Measurements from ENCODE around the gene PTPN20.

The PTPN20 gene

DNA sequence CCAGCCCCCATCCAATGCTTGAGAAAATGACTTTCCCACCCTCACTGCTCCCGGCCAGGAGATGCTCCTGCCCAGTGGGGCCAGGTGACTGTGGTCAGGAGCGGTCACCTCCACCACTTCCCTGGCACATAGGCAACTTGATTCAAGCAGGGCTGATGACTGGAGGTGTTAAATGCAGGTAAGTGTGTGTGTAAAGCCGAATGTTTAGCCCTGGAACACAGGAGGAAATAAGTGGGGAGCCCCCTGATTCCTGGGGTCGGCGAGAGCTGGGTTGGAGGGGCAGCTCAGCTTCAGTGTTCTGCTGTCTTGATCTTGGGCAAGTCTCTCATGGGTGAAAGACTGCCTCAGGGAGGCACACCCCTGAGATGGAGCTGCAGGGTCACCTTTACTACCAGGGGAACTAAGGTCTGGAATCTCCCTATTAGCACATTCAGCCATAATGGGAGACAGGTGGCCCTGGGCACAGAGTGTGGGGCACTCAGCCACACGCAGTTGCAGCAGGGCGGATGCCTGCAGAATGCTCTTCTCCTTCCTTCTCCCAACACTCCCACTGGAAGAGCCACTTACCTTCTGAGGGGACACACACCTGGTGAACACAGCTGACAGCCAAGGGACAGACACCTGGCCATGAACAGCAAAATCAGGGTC is 124.1 kb downstream of the PTPN20 start:
- no peak overlapping the region for H3K4me2 ChIP-seq (ENCODE audit: insufficient read depth, low read length)
- H3K9me3 ChIP-seq (ENCODE audit: insufficient read depth, low read length, severe bottlenecking) = no peaks in the 10 kb centered on the region
- no peak overlapping the region for H2AFZ ChIP-seq (ENCODE audit: low read depth, low read length)
- no peak for DNase-seq
- H3K4me1 ChIP-seq (ENCODE audit: insufficient read depth, low read length) = no peaks in the 10 kb centered on the region
- H3K79me2 ChIP-seq (ENCODE audit: insufficient read depth, low read length) = no peaks in the 10 kb centered on the region
- peaks cover 8% of the 10 kb centered on the region for H3K27me3 ChIP-seq (ENCODE audit: insufficient read depth, low read length, poor library complexity)
- ATAC-seq (ENCODE audit: insufficient read depth, low read depth) = no peak
- H3K9ac ChIP-seq (ENCODE audit: low read depth, low read length) = no peak overlapping the region
- no peak overlapping the region for H3K4me3 ChIP-seq (ENCODE audit: low read depth in 1 of 2, low read length in 2 of 2)
- no peak overlapping the region for H3K27ac ChIP-seq (ENCODE audit: low read length)
- H4K20me1 ChIP-seq (ENCODE audit: insufficient read depth, low read length) = no peaks in the 10 kb centered on the region
- no peaks in the 10 kb centered on the region for H3K36me3 ChIP-seq (ENCODE audit: insufficient read depth, low read length)
- TF ChIP-seq, protein P1, sequence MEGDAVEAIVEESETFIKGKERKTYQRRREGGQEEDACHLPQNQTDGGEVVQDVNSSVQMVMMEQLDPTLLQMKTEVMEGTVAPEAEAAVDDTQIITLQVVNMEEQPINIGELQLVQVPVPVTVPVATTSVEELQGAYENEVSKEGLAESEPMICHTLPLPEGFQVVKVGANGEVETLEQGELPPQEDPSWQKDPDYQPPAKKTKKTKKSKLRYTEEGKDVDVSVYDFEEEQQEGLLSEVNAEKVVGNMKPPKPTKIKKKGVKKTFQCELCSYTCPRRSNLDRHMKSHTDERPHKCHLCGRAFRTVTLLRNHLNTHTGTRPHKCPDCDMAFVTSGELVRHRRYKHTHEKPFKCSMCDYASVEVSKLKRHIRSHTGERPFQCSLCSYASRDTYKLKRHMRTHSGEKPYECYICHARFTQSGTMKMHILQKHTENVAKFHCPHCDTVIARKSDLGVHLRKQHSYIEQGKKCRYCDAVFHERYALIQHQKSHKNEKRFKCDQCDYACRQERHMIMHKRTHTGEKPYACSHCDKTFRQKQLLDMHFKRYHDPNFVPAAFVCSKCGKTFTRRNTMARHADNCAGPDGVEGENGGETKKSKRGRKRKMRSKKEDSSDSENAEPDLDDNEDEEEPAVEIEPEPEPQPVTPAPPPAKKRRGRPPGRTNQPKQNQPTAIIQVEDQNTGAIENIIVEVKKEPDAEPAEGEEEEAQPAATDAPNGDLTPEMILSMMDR (IDR thresholded peaks at IDR 0.05; ENCODE audit: borderline replicate concordance, extremely low read depth, low read length, poor library complexity, severe bottlenecking) = no peak
- no peak for TF ChIP-seq EZH2 (IDR thresholded peaks at IDR 0.05; ENCODE audit: borderline replicate concordance, low read depth, low read length, severe bottlenecking)

DNA sequence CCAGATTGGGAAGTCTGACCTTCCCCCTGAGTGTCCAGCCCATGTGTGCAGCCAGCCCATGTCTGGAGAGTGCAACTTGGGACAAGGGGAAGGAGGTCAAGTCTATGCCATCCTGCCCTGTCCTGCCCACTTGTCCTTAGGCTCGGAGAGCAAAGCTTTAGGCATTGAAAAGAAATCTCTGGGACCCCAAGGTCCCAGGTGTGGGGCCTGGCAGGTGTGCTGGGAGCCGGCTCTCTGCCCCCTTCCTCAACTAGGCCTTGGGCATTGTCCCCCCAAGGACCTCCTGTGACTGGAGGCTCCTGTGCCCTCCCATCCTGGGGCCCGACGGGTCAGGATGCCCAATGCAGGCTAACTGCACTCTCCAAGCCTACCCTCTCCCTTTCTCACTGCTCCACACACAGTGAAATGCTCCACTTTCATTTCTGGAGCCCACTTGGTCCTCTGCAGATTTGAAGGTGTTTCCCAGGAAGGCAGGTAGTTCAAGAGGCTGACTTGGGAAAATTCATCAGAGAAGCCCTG is 124.7 kb downstream of the PTPN20 start:
- H3K9me3 ChIP-seq (ENCODE audit: insufficient read depth, low read length, severe bottlenecking) = no peaks in the 10 kb centered on the region
- no peak overlapping the region for H3K4me2 ChIP-seq (ENCODE audit: insufficient read depth, low read length)
- DNase-seq = no peak
- no peaks in the 10 kb centered on the region for H3K79me2 ChIP-seq (ENCODE audit: insufficient read depth, low read length)
- no peak overlapping the region for H3K9ac ChIP-seq (ENCODE audit: low read depth, low read length)
- H3K4me3 ChIP-seq (ENCODE audit: low read depth in 1 of 2, low read length in 2 of 2) = no peak overlapping the region
- H3K36me3 ChIP-seq (ENCODE audit: insufficient read depth, low read length) = no peaks in the 10 kb centered on the region
- H2AFZ ChIP-seq (ENCODE audit: low read depth, low read length) = no peak overlapping the region
- no peak overlapping the region for H3K27ac ChIP-seq (ENCODE audit: low read length)
- TF ChIP-seq, protein P1 (IDR thresholded peaks at IDR 0.05; ENCODE audit: borderline replicate concordance, extremely low read depth, low read length, poor library complexity, severe bottlenecking) = no peak
- TF ChIP-seq EZH2 (IDR thresholded peaks at IDR 0.05; ENCODE audit: borderline replicate concordance, low read depth, low read length, severe bottlenecking) = no peak
- no peaks in the 10 kb centered on the region for H3K4me1 ChIP-seq (ENCODE audit: insufficient read depth, low read length)
- H4K20me1 ChIP-seq (ENCODE audit: insufficient read depth, low read length) = no peaks in the 10 kb centered on the region
- H3K27me3 ChIP-seq (ENCODE audit: insufficient read depth, low read length, poor library complexity) = peaks cover 8% of the 10 kb centered on the region
- ATAC-seq (ENCODE audit: insufficient read depth, low read depth) = no peak

- DNase-seq (no peak), ATAC-seq (ENCODE audit: insufficient read depth, low read depth) (no peak)
- TF ChIP-seq, protein P1 (IDR thresholded peaks at IDR 0.05; ENCODE audit: borderline replicate concordance, extremely low read depth, low read length, poor library complexity, severe bottlenecking) = no peak
- no peak for TF ChIP-seq EZH2 (IDR thresholded peaks at IDR 0.05; ENCODE audit: borderline replicate concordance, low read depth, low read length, severe bottlenecking)
- Histone ChIP-seq H3K4me1 (ENCODE audit: insufficient read depth, low read length) (no peaks in the 10 kb centered on the region), H3K4me2 (ENCODE audit: insufficient read depth, low read length) (no peak overlapping the region), H3K79me2 (ENCODE audit: insufficient read depth, low read length) (no peaks in the 10 kb centered on the region), H3K27me3 (ENCODE audit: insufficient read depth, low read length, poor library complexity) (peaks cover 8% of the 10 kb centered on the region), H3K9me3 (ENCODE audit: insufficient read depth, low read length, severe bottlenecking) (no peaks in the 10 kb centered on the region), H2AFZ (ENCODE audit: low read depth, low read length) (no peak overlapping the region), H3K9ac (ENCODE audit: low read depth, low read length) (no peak overlapping the region), H3K27ac (ENCODE audit: low read length) (no peak overlapping the region), H3K36me3 (ENCODE audit: insufficient read depth, low read length) (no peaks in the 10 kb centered on the region), H4K20me1 (ENCODE audit: insufficient read depth, low read length) (no peaks in the 10 kb centered on the region), H3K4me3 (ENCODE audit: low read depth in 1 of 2, low read length in 2 of 2) (no peak overlapping the region)
These were observed 125.5 kb downstream of the PTPN20 start for GRCh38 chr10:47036771-47037170.
